Measurements from ENCODE around the gene REL. TPM values are rescaled to one million over a fixed set of nuclear protein-coding genes. Genes with fewer than 3 reads are reported as not detected.
"Not testable (repeated sequence)": the region's sequence is repeated elsewhere in the genome, so short reads cannot be mapped to it uniquely, and the experiment has no call there.

Gene REL
- polyA plus RNA-seq, 1 experiment = 3.3 TPM

- H3K9me3 ChIP-seq (ENCODE audit: control insufficient read depth, insufficient read depth, low read length) = no peaks in the 10 kb centered on the region
- no peak overlapping the region for H3K27ac ChIP-seq (ENCODE audit: low read depth, low read length)
- CTCF ChIA-PET = no interaction called here
- DNase-seq (ENCODE audit: low read depth, low spot score) = no peak
- no peaks in the 10 kb centered on the region for H3K27me3 ChIP-seq (ENCODE audit: control insufficient read depth, insufficient read depth, low read length)
- no peak for TF ChIP-seq CTCF (IDR thresholded peaks at IDR 0.05; ENCODE audit: low read depth, low read length)
- no peak overlapping the region for H3K4me3 ChIP-seq (ENCODE audit: low read depth, low read length)
- POLR2A ChIA-PET = no interaction called here
These were observed 4.3 kb downstream of the REL start for GRCh38 chr2:60885683-60886082.

GRCh38 chr2:60886991-60887390 is 5.6 kb downstream of the REL start:
- no peak overlapping the region for H3K27ac ChIP-seq (ENCODE audit: low read depth, low read length)
- CTCF ChIA-PET = interaction anchor here (1.1 kb wide), 1 partner anchor 112 kb away, joined by 3 read pairs; no protein-coding TSS in a partner anchor
- POLR2A ChIA-PET = no interaction called here
- H3K27me3 ChIP-seq (ENCODE audit: control insufficient read depth, insufficient read depth, low read length) = no peaks in the 10 kb centered on the region
- H3K4me3 ChIP-seq (ENCODE audit: low read depth, low read length) = no peak overlapping the region
- no peaks in the 10 kb centered on the region for H3K9me3 ChIP-seq (ENCODE audit: control insufficient read depth, insufficient read depth, low read length)
- DNase-seq (ENCODE audit: low read depth, low spot score) = no peak
- TF ChIP-seq CTCF (IDR thresholded peaks at IDR 0.05; ENCODE audit: low read depth, low read length) = no peak

GRCh38 chr2:60888853-60889252 is 7.5 kb downstream of the REL start:
- no peak overlapping the region for H3K27ac ChIP-seq (ENCODE audit: low read depth, low read length)
- ChIA-PET POLR2A (no interaction called here), CTCF (no interaction called here)
- H3K27me3 ChIP-seq (ENCODE audit: control insufficient read depth, insufficient read depth, low read length) = no peaks in the 10 kb centered on the region
- H3K9me3 ChIP-seq (ENCODE audit: control insufficient read depth, insufficient read depth, low read length) = no peaks in the 10 kb centered on the region
- TF ChIP-seq CTCF (IDR thresholded peaks at IDR 0.05; ENCODE audit: low read depth, low read length) = no peak
- no peak for DNase-seq (ENCODE audit: low read depth, low spot score)
- no peak overlapping the region for H3K4me3 ChIP-seq (ENCODE audit: low read depth, low read length)

- H3K27me3 ChIP-seq (ENCODE audit: control insufficient read depth, insufficient read depth, low read length); H3K27ac ChIP-seq (ENCODE audit: low read depth, low read length); H3K9me3 ChIP-seq (ENCODE audit: control insufficient read depth, insufficient read depth, low read length); H3K4me3 ChIP-seq (ENCODE audit: low read depth, low read length); DNase-seq (ENCODE audit: low read depth, low spot score); POLR2A ChIA-PET; CTCF ChIA-PET: not testable (repeated sequence)
These were observed 8.4 kb downstream of the REL start for GRCh38 chr2:60889581-60890392.

- Histone ChIP-seq H3K27ac (ENCODE audit: low read depth, low read length) (no peak overlapping the region), H3K9me3 (ENCODE audit: control insufficient read depth, insufficient read depth, low read length) (no peaks in the 10 kb centered on the region), H3K27me3 (ENCODE audit: control insufficient read depth, insufficient read depth, low read length) (no peaks in the 10 kb centered on the region), H3K4me3 (ENCODE audit: low read depth, low read length) (no peak overlapping the region)
- TF ChIP-seq CTCF (IDR thresholded peaks at IDR 0.05; ENCODE audit: low read depth, low read length) = no peak
- ChIA-PET CTCF (no interaction called here), POLR2A (no interaction called here)
- no peak for DNase-seq (ENCODE audit: low read depth, low spot score)
These were observed 9.0 kb downstream of the REL start for GRCh38 chr2:60890393-60890707.
